Suppressor macrophage (primary cell): ENCODE data around the gene CDKN2D.

ENCODE experiments used
- DNase-seq, 4 experiments: peaks; one replicate each; pipeline ENCODE4 v3.0.0-alpha.2; 2020 to 2022

The CDKN2D gene

GRCh38 chr19:10520652-10521318 lies 48.0 kb downstream of the CDKN2D start:
- DNase-seq = no peak

- no peak for DNase-seq
Measured at GRCh38 chr19:10519421-10519820, 49.4 kb downstream of the CDKN2D start.

DNA sequence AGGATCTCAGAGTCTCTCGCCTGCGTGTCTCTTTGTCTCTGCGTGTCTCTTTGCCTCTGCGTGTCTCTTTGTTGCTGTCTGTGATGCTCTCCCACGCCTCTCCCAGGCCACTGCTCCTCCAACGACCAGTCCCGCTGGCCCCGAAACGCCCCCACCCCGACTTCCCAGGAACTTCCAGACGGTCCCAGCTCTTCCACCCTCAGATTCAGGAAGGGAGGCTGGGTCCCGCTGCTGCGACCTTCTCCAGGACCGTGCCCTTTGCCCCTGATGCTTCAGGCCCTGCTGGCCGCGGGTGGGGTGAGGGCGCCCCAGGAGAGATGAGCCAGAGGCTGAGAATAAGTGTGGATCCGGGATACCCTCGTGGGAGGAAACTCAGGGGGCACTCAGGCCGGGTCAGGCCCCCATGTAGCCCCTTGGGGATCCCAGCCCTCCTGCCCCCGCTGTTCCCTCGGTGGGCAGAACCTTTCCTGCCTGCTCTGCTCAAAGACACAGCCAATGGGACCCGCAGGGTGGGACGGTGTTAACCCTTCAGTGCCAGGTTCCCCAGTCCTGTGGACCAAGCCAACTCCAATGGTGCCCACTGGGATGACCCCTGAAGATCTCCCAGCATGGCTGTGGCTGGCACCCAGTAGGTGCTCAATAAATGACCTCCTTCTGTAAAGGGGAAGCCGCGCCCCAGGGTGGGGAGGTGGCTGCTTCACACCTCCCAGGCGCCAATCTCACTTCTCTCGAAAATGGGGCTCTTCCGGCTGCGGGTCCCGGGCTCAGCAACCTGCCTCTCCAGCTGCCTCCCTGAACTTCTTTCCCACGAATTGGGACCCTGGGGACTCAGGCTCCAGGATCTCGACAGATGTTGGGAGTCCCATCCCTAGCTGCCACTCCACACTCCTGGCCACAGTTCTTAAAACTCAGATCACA lies 50.1 kb downstream of the CDKN2D start:
- DNase-seq = peak in 2 of 4 experiments; percentile 30 to 33

- DNase-seq = peak in 3 of 4 experiments; percentile 15 to 37 (median 25)
Measured at GRCh38 chr19:10517760-10518443, 50.9 kb downstream of the CDKN2D start.

- peak in 2 of 4 experiments; percentile 10 to 42 for DNase-seq
Measured at GRCh38 chr19:10517361-10517759, 51.4 kb downstream of the CDKN2D start, which contains the start of gene S1PR5. Gene S1PR5, minus strand, starts transcription at chr19:10517447. Its CDS starts 2,436 bp downstream, at chr19:10515011.

- no peak for DNase-seq
Measured at GRCh38 chr19:10516671-10517286, 52.0 kb downstream of the CDKN2D start.
